NT2/D1 (cell line): Measurements from ENCODE around the gene FGF1.

Experiments
- DNase-seq: peaks from one replicate; pipeline ENCODE4 v3.0.0-alpha.2; 2011; ENCODE audit warnings: low read depth, low spot score
- H3K27me3 ChIP-seq: 2 replicates; pipeline ENCODE4 v1.6.0; 2011; ENCODE audit warnings: mild to moderate bottlenecking; ENCODE audit not compliant: insufficient read length, insufficient read depth
- H3K36me3 ChIP-seq: 2 replicates; pipeline ENCODE4 v1.6.1; 2011; ENCODE audit warnings: mild to moderate bottlenecking, low read length, mixed read lengths; ENCODE audit not compliant: insufficient read depth, insufficient read length
- H3K4me1 ChIP-seq: 2 replicates; pipeline ENCODE4 v1.5.1; 2011; ENCODE audit not compliant: insufficient read depth, insufficient read length
- H3K4me3 ChIP-seq: 2 replicates; pipeline ENCODE4 v1.5.1; 2011; ENCODE audit warnings: low read depth; ENCODE audit not compliant: insufficient read length
- H3K9ac ChIP-seq: 2 replicates; pipeline ENCODE4 v1.6.0; 2011; ENCODE audit warnings: low read depth; ENCODE audit not compliant: insufficient read length
- H3K9me3 ChIP-seq: 2 replicates; pipeline ENCODE4 v1.5.1; 2011; ENCODE audit warnings: mild to moderate bottlenecking, low read length; ENCODE audit not compliant: insufficient read depth
- SUZ12 ChIP-seq: IDR thresholded peaks from 2 replicates; pipeline ENCODE4 v1.6.1; 2011; ENCODE audit not compliant: insufficient read length, insufficient read depth; ENCODE audit errors: extremely low read depth
- YY1 ChIP-seq: IDR thresholded peaks from 2 replicates; pipeline ENCODE4 v1.6.1; 2011; ENCODE audit not compliant: insufficient read length, insufficient read depth
- ZNF274 ChIP-seq: IDR thresholded peaks from 2 replicates; pipeline ENCODE4 v1.6.1; 2011; ENCODE audit warnings: mild to moderate bottlenecking, low read depth, low read length

The FGF1 gene

DNA sequence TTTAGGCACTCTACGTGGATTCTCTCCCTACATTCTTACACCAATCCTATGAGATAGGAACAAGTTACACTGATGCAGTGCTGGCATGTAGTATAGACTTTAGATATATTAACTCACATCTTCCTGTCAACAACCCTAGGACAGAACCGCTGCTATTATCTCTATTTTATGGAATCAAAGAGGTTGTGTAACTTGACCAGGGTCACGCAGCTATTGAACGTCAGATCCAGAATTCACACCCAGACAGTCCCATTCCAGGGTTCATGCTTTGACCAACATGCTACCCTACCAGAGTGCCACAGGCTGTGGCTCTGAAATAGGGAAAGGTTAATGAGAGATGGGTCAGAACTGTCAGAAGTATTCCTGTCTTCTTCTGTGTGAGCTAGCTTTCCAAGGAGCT is 9.6 kb downstream of the FGF1 start:
- Histone ChIP-seq H3K9ac (no peak overlapping the region), H3K9me3 (no peaks in the 10 kb centered on the region), H3K36me3 (no peaks in the 10 kb centered on the region), H3K27me3 (no peaks in the 10 kb centered on the region), H3K4me3 (no peak overlapping the region), H3K4me1 (peaks cover 3% of the 10 kb centered on the region)
- TF ChIP-seq SUZ12 (no peak), YY1 (no peak), ZNF274 (no peak)
- DNase-seq = no peak

DNA sequence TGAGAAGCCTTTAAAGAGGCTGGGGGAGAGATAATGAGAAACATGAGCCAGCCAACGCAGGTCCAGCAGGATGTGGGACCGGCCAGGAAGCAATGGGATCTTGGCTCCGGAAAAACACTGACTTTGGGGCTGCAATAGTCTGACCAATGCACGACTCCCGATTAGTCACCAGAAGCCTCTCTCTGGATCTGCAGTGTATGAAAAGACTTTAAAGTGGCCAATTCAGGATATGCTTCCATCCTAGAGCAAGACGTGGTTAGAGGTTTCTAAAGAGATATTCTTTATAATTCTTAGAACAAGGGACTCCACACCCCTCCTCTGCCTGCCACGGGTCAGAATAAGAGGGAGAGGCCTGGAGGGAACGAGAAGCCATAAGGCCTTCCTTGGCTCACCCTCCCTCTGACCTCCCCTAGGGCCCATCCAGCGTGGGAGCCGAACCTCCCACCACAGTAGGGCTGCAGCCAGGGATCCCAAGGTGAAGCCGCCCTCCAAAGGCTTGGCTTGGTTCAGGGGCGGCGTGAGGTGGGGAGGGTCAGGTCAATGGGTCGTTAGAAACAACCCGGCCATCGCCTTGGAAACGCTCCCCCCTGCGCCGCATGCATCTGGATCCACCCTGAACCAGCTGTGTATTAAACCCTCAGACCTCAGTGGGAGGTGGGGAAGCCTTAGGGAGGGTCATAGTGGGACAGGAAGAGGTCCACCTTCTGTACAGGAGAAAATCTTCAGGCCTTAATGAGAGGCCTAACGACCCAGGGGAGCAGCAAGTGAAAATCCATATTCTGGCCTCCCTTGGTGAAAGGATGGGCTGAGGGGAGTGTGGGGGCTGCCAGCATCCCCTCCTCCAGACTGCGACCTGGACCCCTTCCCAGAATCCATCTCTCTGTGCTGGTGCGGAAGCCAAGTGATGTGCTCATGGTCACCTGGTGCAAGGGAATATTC is 11.1 kb downstream of the FGF1 start:
- Histone ChIP-seq H3K36me3 (no peaks in the 10 kb centered on the region), H3K4me1 (peaks cover 3% of the 10 kb centered on the region), H3K4me3 (no peak overlapping the region), H3K27me3 (no peaks in the 10 kb centered on the region), H3K9ac (no peak overlapping the region), H3K9me3 (no peaks in the 10 kb centered on the region)
- TF ChIP-seq SUZ12 (no peak), YY1 (no peak), ZNF274 (no peak)
- no peak for DNase-seq

DNA sequence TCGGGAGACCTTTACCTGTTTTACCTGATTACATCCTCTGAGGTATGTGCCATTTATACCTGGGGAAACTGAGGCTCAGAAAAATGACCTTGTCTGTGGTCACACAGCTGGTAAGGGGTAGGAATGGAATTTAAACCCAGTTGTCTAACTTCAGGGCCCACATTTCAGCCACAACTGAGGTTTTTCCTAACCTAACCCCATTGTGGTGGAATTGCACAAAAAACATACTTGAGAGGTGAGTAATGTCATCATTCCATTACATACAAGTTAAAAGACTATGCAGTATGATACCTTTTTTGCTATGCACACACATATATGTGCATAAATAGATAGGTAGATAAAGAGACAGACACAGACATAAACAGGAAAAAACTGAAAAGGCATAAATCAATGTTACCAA is 14.1 kb downstream of the FGF1 start:
- H3K4me1 ChIP-seq = peaks cover 6% of the 10 kb centered on the region
- H3K36me3 ChIP-seq = no peaks in the 10 kb centered on the region
- TF ChIP-seq ZNF274 = no peak
- no peak for TF ChIP-seq YY1
- no peak for TF ChIP-seq SUZ12
- H3K27me3 ChIP-seq = no peaks in the 10 kb centered on the region
- DNase-seq = no peak
- no peak overlapping the region for H3K9ac ChIP-seq
- H3K9me3 ChIP-seq = no peaks in the 10 kb centered on the region
- no peak overlapping the region for H3K4me3 ChIP-seq

DNA sequence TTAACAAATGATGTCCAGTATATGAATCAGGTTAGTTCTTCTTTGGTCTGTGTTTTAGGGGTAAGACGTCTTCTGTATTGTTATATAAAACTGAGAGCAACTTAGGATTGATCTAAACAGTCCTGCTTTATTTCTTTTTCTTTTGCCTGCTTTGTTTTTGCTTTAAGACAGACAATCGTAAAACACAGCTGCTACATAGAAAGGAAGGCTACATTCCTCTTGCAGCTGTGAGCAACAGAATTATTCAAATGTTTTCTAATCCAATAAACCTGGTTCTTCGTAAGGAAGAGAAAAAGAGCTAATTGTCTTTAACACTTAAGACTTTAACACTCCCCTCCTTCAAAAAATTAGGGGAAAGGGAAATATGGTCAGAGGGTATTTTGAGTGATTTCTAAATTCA is 14.6 kb downstream of the FGF1 start:
- Histone ChIP-seq H3K27me3 (no peaks in the 10 kb centered on the region), H3K36me3 (no peaks in the 10 kb centered on the region), H3K4me3 (no peak overlapping the region), H3K4me1 (peaks cover 6% of the 10 kb centered on the region), H3K9ac (no peak overlapping the region), H3K9me3 (no peaks in the 10 kb centered on the region)
- TF ChIP-seq ZNF274 = no peak
- no peak for TF ChIP-seq SUZ12
- no peak for TF ChIP-seq YY1
- DNase-seq = no peak

DNA sequence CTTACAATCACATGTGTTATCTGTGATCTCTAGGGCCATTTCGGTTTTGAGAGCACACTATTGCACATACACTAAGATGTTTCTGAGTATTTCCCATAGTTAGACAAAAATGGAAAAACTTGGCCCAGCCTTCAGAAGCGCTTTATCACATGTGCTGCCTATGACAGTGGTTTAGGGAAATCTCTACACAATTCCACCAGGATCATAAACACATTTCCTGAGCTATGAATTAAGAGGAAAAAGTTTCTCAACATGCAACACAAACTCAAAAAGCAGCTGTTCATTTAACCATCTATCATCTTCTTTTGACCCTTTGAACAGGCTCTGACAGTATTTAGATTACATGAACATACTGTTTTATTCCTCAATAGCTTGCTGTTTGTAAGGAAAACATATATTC is 15.1 kb downstream of the FGF1 start:
- H3K9me3 ChIP-seq = no peaks in the 10 kb centered on the region
- H3K4me3 ChIP-seq = no peak overlapping the region
- no peak overlapping the region for H3K9ac ChIP-seq
- no peak for TF ChIP-seq YY1
- H3K36me3 ChIP-seq = no peaks in the 10 kb centered on the region
- no peaks in the 10 kb centered on the region for H3K27me3 ChIP-seq
- no peak for DNase-seq
- peaks cover 6% of the 10 kb centered on the region for H3K4me1 ChIP-seq

DNA sequence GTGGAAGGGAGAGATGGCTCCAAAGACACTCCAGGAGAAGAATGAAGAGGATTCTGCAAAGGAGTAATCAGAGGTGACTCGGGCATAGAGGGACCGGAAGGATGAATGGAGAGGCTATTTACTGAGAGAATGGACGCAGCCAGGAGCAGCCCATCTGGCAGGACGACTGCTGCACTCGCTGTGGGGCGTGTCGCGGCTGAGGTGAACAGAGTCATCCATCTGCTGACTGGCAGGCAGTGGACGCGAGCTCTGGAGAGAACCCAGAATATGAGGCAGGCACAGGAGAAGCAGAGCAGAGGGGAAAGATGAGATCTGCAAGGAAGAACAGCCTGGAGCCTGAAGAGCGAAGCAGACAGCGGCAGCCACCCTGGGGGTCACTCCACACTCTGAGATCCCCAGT is 16.4 kb downstream of the FGF1 start:
- H3K27me3 ChIP-seq = no peaks in the 10 kb centered on the region
- peaks cover 6% of the 10 kb centered on the region for H3K4me1 ChIP-seq
- DNase-seq = no peak
- no peak overlapping the region for H3K4me3 ChIP-seq
- H3K36me3 ChIP-seq = no peaks in the 10 kb centered on the region
- TF ChIP-seq ZNF274 (no peak), YY1 (no peak), SUZ12 (no peak)
- H3K9ac ChIP-seq = no peak overlapping the region
- no peaks in the 10 kb centered on the region for H3K9me3 ChIP-seq

DNA sequence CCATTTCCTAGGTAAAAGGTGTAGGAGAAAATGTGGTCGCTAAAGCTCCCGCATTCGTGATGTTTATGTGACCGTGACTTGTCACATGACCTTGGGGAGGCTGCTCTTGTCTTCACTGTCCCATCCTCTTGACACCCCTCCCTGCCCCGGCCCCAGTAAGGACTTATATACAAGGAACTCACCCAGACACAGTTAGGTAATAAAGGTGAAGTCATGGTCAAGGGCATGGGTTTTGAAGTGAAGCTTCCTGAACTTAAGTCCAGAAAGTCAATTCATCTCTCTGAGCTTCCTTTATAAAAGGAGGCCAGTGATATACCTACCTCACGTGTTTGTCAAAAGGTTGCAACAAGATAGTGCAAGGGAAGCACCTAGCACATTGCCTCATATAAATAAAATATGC is 17.6 kb downstream of the FGF1 start:
- Histone ChIP-seq H3K9me3 (no peaks in the 10 kb centered on the region), H3K4me1 (peaks cover 2% of the 10 kb centered on the region), H3K36me3 (no peaks in the 10 kb centered on the region), H3K9ac (no peak overlapping the region), H3K27me3 (no peaks in the 10 kb centered on the region), H3K4me3 (no peak overlapping the region)
- TF ChIP-seq ZNF274 = no peak
- no peak for DNase-seq

DNA sequence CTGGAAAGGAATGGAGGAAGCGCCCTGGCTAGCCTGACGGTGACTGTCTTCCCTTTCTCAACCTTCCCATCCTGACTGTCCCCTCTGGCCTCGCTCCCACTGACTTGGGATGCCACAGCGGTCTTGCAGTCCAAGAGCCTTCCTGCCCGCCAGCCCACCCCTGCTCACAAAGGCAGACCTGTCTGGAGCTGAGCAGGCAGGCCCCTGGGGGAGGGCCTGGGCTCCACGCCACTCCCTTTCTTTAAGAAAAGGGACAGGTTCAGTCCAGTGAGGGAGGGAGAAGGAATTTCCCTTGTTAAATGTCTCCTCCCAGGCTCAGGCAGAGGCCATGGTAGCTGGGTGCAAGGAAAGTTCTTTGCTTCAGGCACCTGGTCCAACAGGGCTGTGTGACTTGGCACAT is 18.1 kb downstream of the FGF1 start:
- H3K9ac ChIP-seq = no peak overlapping the region
- no peaks in the 10 kb centered on the region for H3K36me3 ChIP-seq
- no peak for DNase-seq
- H3K9me3 ChIP-seq = no peaks in the 10 kb centered on the region
- no peaks in the 10 kb centered on the region for H3K27me3 ChIP-seq
- H3K4me1 ChIP-seq = peaks cover 2% of the 10 kb centered on the region
- H3K4me3 ChIP-seq = no peak overlapping the region
- TF ChIP-seq ZNF274 (no peak), YY1 (no peak), SUZ12 (no peak)
